Daoy (cell line): ENCODE data around the gene NGEF. TPM values are rescaled to one million over a fixed set of nuclear protein-coding genes. Genes with fewer than 3 reads are reported as not detected.

Experiments used
- DNase-seq: peaks from one replicate; pipeline ENCODE4 v3.0.0-alpha.2; 2015; ENCODE audit warnings: low read depth
- total RNA-seq: library from RNA; depleted of rRNA; stranded (reverse); fragments of >200 nt; shearing (Covaris generic); gene quantifications from 2 replicates; pipeline ENCODE4 v1.2.3, GENCODE V29; 2014

Gene NGEF
- total RNA-seq, 1 experiment from 2014 or later, result 0.17 TPM

DNA sequence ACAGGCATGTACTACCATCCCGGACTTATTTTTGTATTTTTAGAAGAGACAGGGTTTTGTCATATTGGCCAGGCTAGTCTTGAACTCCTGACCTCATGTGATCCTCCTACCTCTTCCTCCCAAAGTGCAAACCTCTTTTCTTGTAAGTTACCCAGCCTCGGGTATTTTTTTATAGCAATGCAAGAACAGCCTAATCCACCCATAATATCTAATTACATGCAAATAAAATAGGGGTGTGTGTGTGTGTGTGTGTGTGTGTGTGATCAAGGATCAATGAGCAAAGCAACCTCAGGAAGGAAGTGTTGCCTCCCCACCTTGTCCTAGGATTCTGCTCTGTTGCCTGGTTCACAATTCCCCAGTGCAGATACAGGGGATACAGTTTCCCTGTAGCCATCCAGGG is 45.6 kb downstream of the NGEF start:
- no peak for DNase-seq

- no peak for DNase-seq
These were observed 46.9 kb downstream of the NGEF start for GRCh38 chr2:232966122-232966521.

- DNase-seq, result no peak
These were observed 49.1 kb downstream of the NGEF start for GRCh38 chr2:232963913-232964312.

DNA sequence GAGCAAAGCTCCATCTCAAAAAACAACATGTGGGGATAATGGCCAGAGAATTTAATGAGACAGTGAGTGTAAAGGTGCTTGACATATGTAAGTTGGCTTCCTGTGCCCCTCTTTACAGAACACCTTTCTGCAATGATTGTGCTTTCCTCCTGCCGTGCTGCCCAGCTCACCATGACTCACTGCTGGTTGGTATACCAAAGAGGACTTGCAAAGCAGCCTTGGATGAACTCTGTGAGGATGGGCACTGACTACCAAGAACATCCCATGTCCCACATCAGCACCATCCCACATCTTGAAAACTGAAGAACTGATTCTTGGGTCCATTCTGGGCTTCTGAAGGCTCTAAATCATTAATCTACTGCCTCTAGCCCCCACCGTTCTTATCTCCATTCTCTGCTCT is 52.2 kb downstream of the NGEF start:
- DNase-seq, result no peak

DNA sequence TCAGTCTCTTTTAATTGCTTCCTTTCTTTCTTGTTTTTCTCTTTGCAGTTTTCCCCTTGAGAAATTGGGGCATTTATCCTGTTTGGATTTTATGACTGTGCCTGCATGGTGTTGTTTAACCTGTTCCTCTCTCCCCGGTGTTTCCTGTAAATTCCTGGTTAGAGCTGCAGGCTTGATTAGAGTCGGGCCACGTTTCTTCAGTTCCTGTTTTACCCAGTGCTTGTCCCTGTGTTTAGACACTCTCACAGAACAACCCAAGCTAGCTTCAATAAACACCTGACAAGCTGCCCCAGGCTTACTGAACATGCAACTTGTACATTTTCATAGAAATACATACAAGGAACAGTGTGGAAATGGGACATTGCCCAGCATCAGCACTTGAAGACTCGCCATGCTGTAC is 53.9 kb downstream of the NGEF start:
- no peak for DNase-seq

- no peak for DNase-seq
These were observed 55.4 kb downstream of the NGEF start for GRCh38 chr2:232957657-232958090.

DNA sequence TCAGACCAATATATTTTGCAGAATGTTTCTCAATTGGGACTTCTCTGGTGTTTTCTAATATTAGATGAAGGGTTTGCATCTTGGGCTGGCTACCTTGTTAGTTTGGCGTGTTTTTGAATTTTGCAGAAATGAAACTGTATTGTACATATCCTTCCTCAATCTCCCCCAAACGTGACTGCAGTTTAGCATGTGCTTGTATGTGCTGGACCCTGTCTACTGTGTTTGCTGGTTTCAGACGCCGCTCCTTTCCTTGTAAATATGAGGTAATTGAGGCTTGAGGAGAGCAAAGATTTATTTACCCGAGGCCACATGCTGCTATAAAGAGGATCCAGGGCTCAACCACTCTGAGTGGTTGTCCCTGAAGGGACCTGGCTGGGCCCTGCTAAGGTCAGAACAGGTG is 57.2 kb downstream of the NGEF start:
- no peak for DNase-seq

DNA sequence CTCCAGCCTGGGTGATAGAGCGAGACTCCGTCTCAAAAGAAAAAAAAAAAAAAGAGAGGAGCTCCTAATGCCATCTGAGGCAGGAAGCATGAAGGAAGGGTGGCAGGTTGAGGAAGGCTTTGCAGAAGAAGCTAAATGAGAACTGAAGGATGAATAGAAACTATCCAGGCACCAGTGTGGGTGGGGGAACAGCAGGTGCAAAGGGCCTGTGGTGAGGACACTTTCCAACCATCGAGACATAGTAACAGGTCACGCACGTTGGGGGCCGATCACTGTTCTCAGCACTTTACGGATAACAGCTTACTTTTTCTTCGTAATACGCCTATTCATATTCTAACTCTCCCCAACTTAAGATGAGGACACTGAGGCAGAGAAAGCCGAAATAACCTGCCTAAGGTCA is 58.4 kb downstream of the NGEF start:
- DNase-seq, result no peak

DNA sequence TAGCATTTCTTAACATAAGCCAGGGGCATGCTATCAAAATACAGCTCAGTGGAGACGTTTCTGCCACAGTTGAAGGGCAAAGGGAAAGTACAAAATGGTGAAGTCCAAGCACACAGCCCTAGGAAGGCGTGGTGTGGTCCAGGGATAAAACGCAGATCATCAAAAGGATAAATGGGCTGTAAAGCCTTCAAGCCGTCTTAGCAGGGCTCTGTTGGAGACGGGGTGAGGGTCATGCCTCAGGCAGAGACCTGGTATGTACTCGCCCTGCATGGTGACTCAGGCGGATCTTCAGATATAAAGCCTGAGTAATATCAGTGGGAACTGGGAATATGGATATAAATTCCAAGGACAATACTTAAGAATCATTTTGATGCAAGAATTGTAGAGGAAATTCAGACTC is 61.2 kb downstream of the NGEF start:
- peak; percentile 35 for DNase-seq

- no peak for DNase-seq
These were observed 61.9 kb downstream of the NGEF start for GRCh38 chr2:232951181-232951580.

- DNase-seq, result no peak
These were observed 62.3 kb downstream of the NGEF start for GRCh38 chr2:232950751-232951150.

- no peak for DNase-seq
These were observed 64.0 kb downstream of the NGEF start for GRCh38 chr2:232949016-232949415.

GRCh38 chr2:232942831-232943230 is 70.2 kb downstream of the NGEF start:
- no peak for DNase-seq

GRCh38 chr2:232941912-232942594 is 71.0 kb downstream of the NGEF start:
- DNase-seq, result peak; percentile 21

GRCh38 chr2:232941400-232941799 is 71.7 kb downstream of the NGEF start:
- DNase-seq, result no peak

DNA sequence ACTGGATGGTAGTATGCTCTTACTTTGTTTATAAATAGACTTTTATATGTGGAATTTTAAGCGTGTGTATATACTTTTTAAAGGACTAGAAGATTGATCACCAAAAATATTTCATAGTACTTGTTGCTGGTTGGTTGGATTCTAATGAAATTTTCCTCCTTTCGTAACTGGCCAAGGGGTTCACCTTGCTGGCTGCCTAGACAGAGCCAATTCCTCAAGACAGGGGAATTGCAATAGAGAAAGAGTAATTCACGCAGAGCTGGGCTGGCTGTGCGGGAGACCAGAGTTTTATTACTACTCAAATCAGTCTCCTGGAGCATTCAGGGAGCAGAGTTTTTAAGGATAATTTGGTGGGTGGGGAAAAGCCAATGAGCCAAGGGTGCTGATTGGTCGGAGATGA is 72.3 kb downstream of the NGEF start:
- DNase-seq, result no peak

- DNase-seq, result peak; percentile 55
These were observed 75.7 kb downstream of the NGEF start for GRCh38 chr2:232937278-232937906.

GRCh38 chr2:232931636-232932035 is 81.4 kb downstream of the NGEF start:
- DNase-seq, result no peak

- no peak for DNase-seq
These were observed 83.0 kb downstream of the NGEF start for GRCh38 chr2:232930059-232930400.

- no peak for DNase-seq
These were observed 83.6 kb downstream of the NGEF start for GRCh38 chr2:232929303-232930058.

DNA sequence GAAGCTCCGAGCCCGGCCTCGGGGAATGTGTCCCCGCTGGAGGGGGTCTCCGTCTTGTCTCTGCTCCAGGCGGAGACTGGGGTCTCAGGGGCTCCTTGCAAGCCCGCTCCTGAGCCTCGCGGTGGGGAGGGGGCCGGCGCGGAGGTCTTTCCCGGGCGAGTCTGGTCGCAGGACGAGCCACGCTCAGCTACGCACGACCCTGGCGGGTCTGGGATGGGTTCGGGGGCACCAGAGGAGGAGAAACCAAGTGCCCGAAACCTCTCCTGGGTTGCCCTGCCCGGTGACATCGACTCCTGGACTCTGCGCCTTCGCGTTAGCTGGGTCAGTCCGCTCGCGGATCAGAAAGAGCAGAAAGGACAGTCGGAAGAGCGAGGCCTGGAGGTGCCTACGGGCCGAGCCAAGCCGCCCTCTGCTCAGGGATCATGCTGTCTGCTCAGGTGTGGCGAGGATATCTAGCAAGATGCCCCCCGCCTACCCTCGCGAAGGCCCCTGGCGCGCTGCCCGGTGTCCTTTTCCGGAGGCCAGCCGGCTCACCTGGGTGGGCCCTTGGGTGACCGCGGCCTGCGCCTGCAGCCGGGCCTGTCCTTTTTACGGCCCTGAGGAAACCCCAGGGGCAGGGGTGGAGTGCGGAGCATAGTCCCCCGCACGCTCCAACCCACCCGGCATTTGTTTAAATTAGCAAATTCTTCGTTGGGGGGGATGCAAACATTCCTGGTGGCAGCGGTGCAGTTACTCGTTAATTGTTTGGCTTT is 84.3 kb downstream of the NGEF start:
- no peak for DNase-seq

DNA sequence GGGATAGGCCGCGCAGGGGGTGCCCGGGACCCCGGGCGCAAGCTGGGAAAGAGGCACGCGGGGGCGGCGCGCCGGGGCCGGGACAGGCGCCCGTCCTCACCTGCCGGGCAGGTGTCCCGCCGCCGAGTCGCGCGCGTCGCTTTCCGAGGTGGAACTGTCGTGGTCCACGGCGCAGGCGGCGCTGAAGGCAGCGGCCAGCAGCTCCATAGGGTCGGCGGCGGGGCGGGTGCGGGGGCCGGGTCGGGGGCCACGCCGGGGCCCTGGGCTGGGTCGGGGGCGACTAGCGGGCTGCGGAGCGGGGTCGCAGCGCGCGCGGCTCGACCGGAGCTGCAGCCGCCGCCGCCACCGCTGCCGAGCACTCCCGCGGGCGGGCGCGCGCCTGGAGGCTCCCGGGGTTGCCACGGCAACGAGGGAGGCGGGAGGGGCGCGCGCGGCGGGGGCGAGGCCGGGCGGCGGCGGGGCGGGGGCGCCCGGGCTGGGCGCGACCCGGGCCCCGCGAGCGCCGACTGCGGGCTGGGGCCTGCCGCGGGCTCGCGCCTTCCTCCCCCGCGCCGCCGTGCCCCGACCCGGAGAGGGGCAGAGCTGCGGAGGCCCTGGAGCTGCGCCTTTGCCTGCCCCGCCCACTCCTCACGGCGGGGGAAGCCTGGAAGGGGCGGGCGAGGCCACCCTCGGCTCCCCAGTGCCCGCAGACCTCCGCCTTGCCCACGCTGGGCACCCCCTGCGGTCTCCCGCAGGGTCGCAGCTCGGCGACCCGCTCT is 85.1 kb downstream of the NGEF start:
- DNase-seq, result no peak
